ENCODE results near the gene PLEKHM1. TPM values are rescaled to one million over a fixed set of nuclear protein-coding genes. Genes with fewer than 3 reads are reported as not detected.
"Not testable (repeated sequence)": the region's sequence is repeated elsewhere in the genome, so short reads cannot be mapped to it uniquely, and the experiment has no call there.

Gene PLEKHM1
- total and polyA plus RNA-seq, 2 donors = 14.2 to 21.8 TPM

GRCh38 chr17:45441526-45442310, 48.8 kb downstream of the PLEKHM1 start:
- Histone ChIP-seq H3K4me1 (ENCODE audit: insufficient read depth) (no peaks in the 10 kb centered on the region), H3K36me3 (ENCODE audit: insufficient read depth) (peaks cover 1% of the 10 kb centered on the region), H3K27ac (ENCODE audit: low read depth) (no peak overlapping the region), H3K4me3 (ENCODE audit: low read depth, low read length) (no peak overlapping the region)
- 79% methylated on average over 14 of the region's 14 CpGs for WGBS
- DNase-seq (ENCODE audit: extremely low spot score) = no peak

DNA sequence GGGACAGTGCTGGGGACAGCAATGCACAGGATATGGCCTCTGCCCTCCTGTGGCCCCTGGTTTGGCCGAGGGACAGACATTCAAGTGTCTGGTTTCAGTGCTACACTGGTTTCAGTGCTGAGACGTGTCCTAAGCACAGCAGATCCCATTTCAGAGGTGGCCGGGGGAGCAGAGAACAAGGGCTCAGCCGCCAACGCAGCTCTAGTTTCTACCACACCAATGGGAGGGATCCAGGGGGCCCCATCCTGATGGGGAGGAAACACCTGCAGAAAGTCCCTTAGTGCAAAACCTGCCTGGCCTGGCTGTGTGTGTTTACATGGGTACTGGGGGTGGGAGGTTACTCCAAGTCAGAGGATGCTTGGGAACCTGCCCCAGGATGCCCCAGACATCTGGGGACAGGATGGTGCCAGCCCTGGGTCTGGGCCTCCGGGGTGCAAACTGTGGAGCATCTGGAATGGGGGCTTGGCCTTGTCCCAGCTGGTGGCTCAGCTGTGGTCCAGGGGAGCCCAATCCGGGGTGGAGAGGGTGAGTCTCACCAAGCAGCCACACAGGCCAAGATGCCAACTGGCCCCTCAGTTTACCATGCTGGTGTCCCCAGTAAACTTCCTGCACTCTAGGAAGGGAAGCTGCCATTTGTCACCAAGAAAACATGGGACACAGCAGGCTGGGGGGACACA, 49.5 kb downstream of the PLEKHM1 start:
- 61% methylated on average over 7 of the region's 7 CpGs for WGBS
- not testable (repeated sequence) for DNase-seq (ENCODE audit: extremely low spot score); H3K4me1 ChIP-seq (ENCODE audit: insufficient read depth); H3K36me3 ChIP-seq (ENCODE audit: insufficient read depth); H3K4me3 ChIP-seq (ENCODE audit: low read depth, low read length); H3K27ac ChIP-seq (ENCODE audit: low read depth)

DNA sequence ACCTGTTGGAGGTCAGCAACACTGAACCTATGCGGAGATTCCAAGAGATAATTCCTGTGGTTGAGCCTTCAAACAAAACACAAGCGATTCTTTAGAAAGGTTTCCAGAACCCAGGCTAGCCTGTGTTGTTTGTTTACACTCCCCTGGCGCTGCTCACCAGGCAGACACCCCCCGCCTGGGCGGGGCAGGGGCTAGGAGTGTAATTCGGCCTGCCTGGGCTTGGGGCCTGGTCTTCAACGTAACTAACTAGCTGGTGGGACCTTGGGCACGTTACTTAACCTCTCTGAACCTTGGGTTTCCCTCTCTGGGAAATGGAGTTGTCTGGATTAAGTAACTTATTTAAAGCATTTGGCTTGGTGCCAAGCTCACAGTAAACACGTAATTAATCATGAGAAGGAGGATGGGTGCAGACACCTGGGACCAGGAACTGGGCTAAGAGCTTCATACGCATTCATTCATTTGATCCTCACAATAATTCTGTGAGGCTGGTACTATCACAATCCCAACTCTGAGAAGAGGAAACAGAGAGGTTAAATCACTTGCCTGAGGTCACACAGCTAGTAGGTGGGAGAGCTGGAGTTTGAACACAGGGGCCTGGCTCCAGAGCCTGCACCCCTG, 50.3 kb downstream of the PLEKHM1 start:
- no peak overlapping the region for H3K4me3 ChIP-seq (ENCODE audit: low read depth, low read length)
- no peak for DNase-seq (ENCODE audit: extremely low spot score)
- H3K36me3 ChIP-seq (ENCODE audit: insufficient read depth) = peaks cover 4% of the 10 kb centered on the region
- 49% methylated on average over 10 of the region's 10 CpGs for WGBS
- H3K4me1 ChIP-seq (ENCODE audit: insufficient read depth) = no peaks in the 10 kb centered on the region
- no peak overlapping the region for H3K27ac ChIP-seq (ENCODE audit: low read depth)

DNA sequence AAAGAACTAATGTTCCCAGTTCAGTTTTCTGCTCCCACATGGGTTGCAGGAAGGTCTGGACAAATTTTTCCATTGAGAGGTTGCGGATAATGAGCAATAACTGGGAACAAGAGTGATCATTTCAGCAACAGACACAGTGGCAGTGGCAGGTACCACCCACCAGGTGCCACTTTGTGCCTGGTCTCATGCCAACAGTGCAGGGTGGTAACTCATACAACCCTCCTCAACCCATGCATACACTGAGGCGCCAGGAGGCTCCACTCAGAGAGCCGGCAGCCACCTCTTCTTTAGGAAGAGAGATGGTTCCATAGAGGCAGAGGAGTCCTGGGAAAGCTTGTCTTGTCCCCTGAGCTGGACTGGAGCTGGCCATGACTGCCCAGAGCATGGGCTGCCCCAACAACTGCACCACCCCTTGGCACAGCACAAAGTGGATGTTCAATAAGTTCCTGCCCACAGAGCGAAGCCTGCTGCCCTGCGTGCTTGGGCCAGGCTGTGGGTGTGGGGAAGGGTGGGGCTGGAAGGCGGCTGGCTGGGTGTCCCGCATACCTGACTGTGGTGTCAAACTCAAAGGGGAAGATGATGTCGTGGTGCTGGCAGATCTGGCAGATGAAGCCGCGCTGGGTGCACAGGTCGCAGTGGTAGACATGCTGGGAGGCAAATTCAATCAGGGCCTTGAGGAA, 51.5 kb downstream of the PLEKHM1 start:
- peaks cover 2% of the 10 kb centered on the region for H3K36me3 ChIP-seq (ENCODE audit: insufficient read depth)

GRCh38 chr17:45437465-45438283, 52.8 kb downstream of the PLEKHM1 start:
- H3K27ac ChIP-seq (ENCODE audit: low read depth) = no peak overlapping the region
- no peak for DNase-seq (ENCODE audit: extremely low spot score)
- no peaks in the 10 kb centered on the region for H3K4me1 ChIP-seq (ENCODE audit: insufficient read depth)
- H3K4me3 ChIP-seq (ENCODE audit: low read depth, low read length) = no peak overlapping the region
- peaks cover 2% of the 10 kb centered on the region for H3K36me3 ChIP-seq (ENCODE audit: insufficient read depth)
- WGBS = 80% methylated on average over 30 of the region's 30 CpGs

More for the DNA sequence above, 51.5 kb downstream of the PLEKHM1 start:
- 85% methylated on average over 11 of the region's 11 CpGs for WGBS
- DNase-seq (ENCODE audit: extremely low spot score) = no peak
- H3K4me3 ChIP-seq (ENCODE audit: low read depth, low read length) = no peak overlapping the region
- peak overlapping the region; percentile 14 for H3K27ac ChIP-seq (ENCODE audit: low read depth)
- no peaks in the 10 kb centered on the region for H3K4me1 ChIP-seq (ENCODE audit: insufficient read depth)

- no peak for DNase-seq (ENCODE audit: extremely low spot score)
- H3K4me3 ChIP-seq (ENCODE audit: low read depth, low read length) = no peak overlapping the region
- 91% methylated on average over 23 of the region's 23 CpGs for WGBS
- no peaks in the 10 kb centered on the region for H3K4me1 ChIP-seq (ENCODE audit: insufficient read depth)
- peaks cover 2% of the 10 kb centered on the region for H3K36me3 ChIP-seq (ENCODE audit: insufficient read depth)
- H3K27ac ChIP-seq (ENCODE audit: low read depth) = no peak overlapping the region
Observed at GRCh38 chr17:45436625-45437464, 53.7 kb downstream of the PLEKHM1 start.

DNA sequence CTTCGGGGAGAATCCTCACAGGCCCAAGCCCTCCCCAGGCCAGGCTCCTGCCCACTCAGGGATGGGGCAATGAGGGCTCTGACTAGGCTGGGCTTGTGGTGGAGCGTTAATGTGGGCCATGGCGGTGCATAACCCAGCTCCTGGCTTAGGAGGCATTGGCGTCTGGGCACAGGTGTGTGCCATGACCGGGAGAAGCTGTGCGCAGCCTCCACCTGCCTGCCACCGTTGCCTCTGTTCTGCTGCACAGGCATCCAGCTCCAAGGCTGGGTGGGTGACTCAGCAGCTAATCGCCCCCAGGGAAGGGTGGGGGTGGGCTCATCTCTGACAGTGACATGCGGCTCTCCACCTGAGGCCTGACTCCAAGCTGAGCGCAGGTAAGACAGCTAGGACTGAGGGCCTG, 54.4 kb downstream of the PLEKHM1 start:
- 94% methylated on average over 10 of the region's 10 CpGs for WGBS
- Histone ChIP-seq H3K27ac (ENCODE audit: low read depth) (no peak overlapping the region), H3K4me3 (ENCODE audit: low read depth, low read length) (no peak overlapping the region), H3K4me1 (ENCODE audit: insufficient read depth) (no peaks in the 10 kb centered on the region), H3K36me3 (ENCODE audit: insufficient read depth) (peaks cover 2% of the 10 kb centered on the region)
- no peak for DNase-seq (ENCODE audit: extremely low spot score)

GRCh38 chr17:45435481-45435880, 55.0 kb downstream of the PLEKHM1 start:
- H3K36me3 ChIP-seq (ENCODE audit: insufficient read depth) = peaks cover 2% of the 10 kb centered on the region
- 86% methylated on average over 5 of the region's 5 CpGs for WGBS
- no peaks in the 10 kb centered on the region for H3K4me1 ChIP-seq (ENCODE audit: insufficient read depth)
- DNase-seq (ENCODE audit: extremely low spot score) = no peak
- H3K27ac ChIP-seq (ENCODE audit: low read depth) = no peak overlapping the region
- no peak overlapping the region for H3K4me3 ChIP-seq (ENCODE audit: low read depth, low read length)

- 77% methylated on average over 4 of the region's 4 CpGs for WGBS
Observed at GRCh38 chr17:45433159-45433535, 57.4 kb downstream of the PLEKHM1 start.

GRCh38 chr17:45432405-45433158, 57.9 kb downstream of the PLEKHM1 start, which contains the start of gene ARHGAP27:
Gene ARHGAP27, minus strand, starts transcription at chr17:45432870. Its CDS starts 2,591 bp downstream, at chr17:45430279.
- Histone ChIP-seq H3K27ac (ENCODE audit: low read depth) (peak within 1 kb of the TSS; percentile 32), H3K4me1 (ENCODE audit: insufficient read depth) (no peaks in the 10 kb centered on the region), H3K4me3 (ENCODE audit: low read depth, low read length) (peak within 1 kb of the TSS; percentile 47), H3K36me3 (ENCODE audit: insufficient read depth) (peaks cover 2% of the 10 kb centered on the region)
- no peak for DNase-seq (ENCODE audit: extremely low spot score)
- 3% methylated on average over 66 of the region's 66 CpGs for whole genome bisulfite sequencing

More at GRCh38 chr17:45433159-45433535, 57.4 kb downstream of the PLEKHM1 start:
- DNase-seq (ENCODE audit: extremely low spot score) = no peak
- peaks cover 2% of the 10 kb centered on the region for H3K36me3 ChIP-seq (ENCODE audit: insufficient read depth)
- H3K4me1 ChIP-seq (ENCODE audit: insufficient read depth) = no peaks in the 10 kb centered on the region
- H3K4me3 ChIP-seq (ENCODE audit: low read depth, low read length) = peak overlapping the region; percentile 47
- peak overlapping the region; percentile 32 for H3K27ac ChIP-seq (ENCODE audit: low read depth)

GRCh38 chr17:45431531-45432404, 58.8 kb downstream of the PLEKHM1 start:
- DNase-seq (ENCODE audit: extremely low spot score) = no peak
- H3K27ac ChIP-seq (ENCODE audit: low read depth) = peak overlapping the region; percentile 76
- H3K4me1 ChIP-seq (ENCODE audit: insufficient read depth) = no peaks in the 10 kb centered on the region
- WGBS = under 1% methylated on average over 64 of the region's 64 CpGs
- H3K4me3 ChIP-seq (ENCODE audit: low read depth, low read length) = peak overlapping the region; percentile 47
- peaks cover 2% of the 10 kb centered on the region for H3K36me3 ChIP-seq (ENCODE audit: insufficient read depth)

Data from urinary bladder (tissue), 4 donors.